ENCODE data around the gene LCE3C. TPM values are rescaled to one million over a fixed set of nuclear protein-coding genes. Genes with fewer than 3 reads are reported as not detected.
A peak's percentile ranks its signal among the peaks of the same experiment; 100 is the strongest.

The LCE3C gene
- polyA plus RNA-seq, 4 donors = not detected

- FAIRE-seq (no peak), DNase-seq (no peak)
- no peak overlapping the region for H3K4me3 ChIP-seq (ENCODE audit: low read depth in 1 of 3, low read length in 3 of 3)
- H3K9me3 ChIP-seq (ENCODE audit: control insufficient read depth in 2 of 2, insufficient read depth in 1 of 2, low read depth in 1 of 2, low read length in 1 of 2) = no peaks in the 10 kb centered on the region
- H3K27ac ChIP-seq (ENCODE audit: low read depth in 1 of 3, low read length in 2 of 3) = no peak overlapping the region
- no peaks in the 10 kb centered on the region for H3K27me3 ChIP-seq (ENCODE audit: control insufficient read depth in 3 of 3, insufficient read depth in 3 of 3, low read length in 3 of 3)
- 32 to 50% methylated on average over 1 of the region's 1 CpG; no CpG with 5 or more reads in 1 of the 3 donors for WGBS, 3 donors
- H3K4me1 ChIP-seq (ENCODE audit: control insufficient read depth in 3 of 3, insufficient read depth in 2 of 3, low read depth in 1 of 3, low read length in 2 of 3) = no peaks in the 10 kb centered on the region
- H3K36me3 ChIP-seq (ENCODE audit: control insufficient read depth in 3 of 3, insufficient read depth in 2 of 3, low read depth in 1 of 3, low read length in 3 of 3) = no peaks in the 10 kb centered on the region
Measured at GRCh38 chr1:152585586-152585985, 14.4 kb upstream of the LCE3C start.

GRCh38 chr1:152596986-152597385, 3.0 kb upstream of the LCE3C start:
- H3K36me3 ChIP-seq (ENCODE audit: control insufficient read depth in 3 of 3, insufficient read depth in 2 of 3, low read depth in 1 of 3, low read length in 3 of 3) = no peaks in the 10 kb centered on the region
- H3K4me3 ChIP-seq (ENCODE audit: low read depth in 1 of 3, low read length in 3 of 3) = no peak overlapping the region
- H3K9me3 ChIP-seq (ENCODE audit: control insufficient read depth in 2 of 2, insufficient read depth in 1 of 2, low read depth in 1 of 2, low read length in 1 of 2) = peaks cover 0 to 4% of the 10 kb centered on the region in 2 donors
- H3K4me1 ChIP-seq (ENCODE audit: control insufficient read depth in 3 of 3, insufficient read depth in 2 of 3, low read depth in 1 of 3, low read length in 2 of 3) = no peaks in the 10 kb centered on the region
- DNase-seq = no peak
- H3K27me3 ChIP-seq (ENCODE audit: control insufficient read depth in 3 of 3, insufficient read depth in 3 of 3, low read length in 3 of 3) = no peaks in the 10 kb centered on the region
- 87 to 89% methylated on average over 2 of the region's 2 CpGs; no CpG with 5 or more reads in 1 of the 3 donors for WGBS, 3 donors
- no peak for FAIRE-seq
- H3K27ac ChIP-seq (ENCODE audit: low read depth in 1 of 3, low read length in 2 of 3) = no peak overlapping the region

GRCh38 chr1:152613511-152613910, 13.5 kb downstream of the LCE3C start, which contains the start of gene LCE3B:
Gene LCE3B, plus strand, starts transcription at chr1:152613811. Its CDS starts 0 bp downstream, at chr1:152613811.
- no peak within 1 kb of the TSS for H3K27ac ChIP-seq (ENCODE audit: low read depth in 1 of 3, low read length in 2 of 3)
- DNase-seq = no peak
- peaks cover 0 to under 1% of the 10 kb centered on the region in 2 donors for H3K9me3 ChIP-seq (ENCODE audit: control insufficient read depth in 2 of 2, insufficient read depth in 1 of 2, low read depth in 1 of 2, low read length in 1 of 2)
- no peaks in the 10 kb centered on the region for H3K4me1 ChIP-seq (ENCODE audit: control insufficient read depth in 3 of 3, insufficient read depth in 2 of 3, low read depth in 1 of 3, low read length in 2 of 3)
- no peaks in the 10 kb centered on the region for H3K36me3 ChIP-seq (ENCODE audit: control insufficient read depth in 3 of 3, insufficient read depth in 2 of 3, low read depth in 1 of 3, low read length in 3 of 3)
- H3K4me3 ChIP-seq (ENCODE audit: low read depth in 1 of 3, low read length in 3 of 3) = no peak within 1 kb of the TSS
- FAIRE-seq = no peak
- 94 to 96% methylated on average over 1 of the region's 1 CpG; no CpG with 5 or more reads in 1 of the 3 donors for WGBS, 3 donors
- H3K27me3 ChIP-seq (ENCODE audit: control insufficient read depth in 3 of 3, insufficient read depth in 3 of 3, low read length in 3 of 3) = no peaks in the 10 kb centered on the region

- Histone ChIP-seq H3K27ac (ENCODE audit: low read depth in 1 of 3, low read length in 2 of 3) (no peak overlapping the region), H3K36me3 (ENCODE audit: control insufficient read depth in 3 of 3, insufficient read depth in 2 of 3, low read depth in 1 of 3, low read length in 3 of 3) (no peaks in the 10 kb centered on the region), H3K9me3 (ENCODE audit: control insufficient read depth in 2 of 2, insufficient read depth in 1 of 2, low read depth in 1 of 2, low read length in 1 of 2) (peaks cover 0 to 13% of the 10 kb centered on the region in 2 donors), H3K4me1 (ENCODE audit: control insufficient read depth in 3 of 3, insufficient read depth in 2 of 3, low read depth in 1 of 3, low read length in 2 of 3) (no peaks in the 10 kb centered on the region), H3K4me3 (ENCODE audit: low read depth in 1 of 3, low read length in 3 of 3) (no peak overlapping the region), H3K27me3 (ENCODE audit: control insufficient read depth in 3 of 3, insufficient read depth in 3 of 3, low read length in 3 of 3) (peaks cover 0 to 4% (median 0%) of the 10 kb centered on the region in 3 donors)
- no peak for FAIRE-seq
- DNase-seq = no peak
- WGBS, 3 donors = 44 to 78% (median 60%) methylated on average over 3 of the region's 3 CpGs
Measured at GRCh38 chr1:152621993-152622392, 22.0 kb downstream of the LCE3C start.

GRCh38 chr1:152622803-152623202, 22.8 kb downstream of the LCE3C start, which contains the start of gene LCE3A:
Gene LCE3A, minus strand, starts transcription at chr1:152623103. Its CDS starts 0 bp downstream, at chr1:152623103.
- no peaks in the 10 kb centered on the region for H3K36me3 ChIP-seq (ENCODE audit: control insufficient read depth in 3 of 3, insufficient read depth in 2 of 3, low read depth in 1 of 3, low read length in 3 of 3)
- FAIRE-seq = no peak
- no peak for DNase-seq
- H3K9me3 ChIP-seq (ENCODE audit: control insufficient read depth in 2 of 2, insufficient read depth in 1 of 2, low read depth in 1 of 2, low read length in 1 of 2) = peaks cover 0 to 13% of the 10 kb centered on the region in 2 donors
- 51 to 61% (median 54%) methylated on average over 10 of the region's 10 CpGs for WGBS, 3 donors
- H3K4me1 ChIP-seq (ENCODE audit: control insufficient read depth in 3 of 3, insufficient read depth in 2 of 3, low read depth in 1 of 3, low read length in 2 of 3) = no peaks in the 10 kb centered on the region
- no peak within 1 kb of the TSS for H3K4me3 ChIP-seq (ENCODE audit: low read depth in 1 of 3, low read length in 3 of 3)
- H3K27me3 ChIP-seq (ENCODE audit: control insufficient read depth in 3 of 3, insufficient read depth in 3 of 3, low read length in 3 of 3) = peaks cover 0 to 4% (median 0%) of the 10 kb centered on the region in 3 donors
- H3K27ac ChIP-seq (ENCODE audit: low read depth in 1 of 3, low read length in 2 of 3) = no peak within 1 kb of the TSS

GRCh38 chr1:152623203-152623844, 23.3 kb downstream of the LCE3C start:
- H3K9me3 ChIP-seq (ENCODE audit: control insufficient read depth in 2 of 2, insufficient read depth in 1 of 2, low read depth in 1 of 2, low read length in 1 of 2) = peaks cover 0 to 13% of the 10 kb centered on the region in 2 donors
- FAIRE-seq (no peak), DNase-seq (peak in 1 of 2 donors; percentile 6)
- WGBS, 3 donors = 21 to 30% (median 25%) methylated on average over 28 to 29 of the region's 29 CpGs
- no peak overlapping the region for H3K27ac ChIP-seq (ENCODE audit: low read depth in 1 of 3, low read length in 2 of 3)
- no peaks in the 10 kb centered on the region for H3K4me1 ChIP-seq (ENCODE audit: control insufficient read depth in 3 of 3, insufficient read depth in 2 of 3, low read depth in 1 of 3, low read length in 2 of 3)
- peaks cover 0 to 4% (median 0%) of the 10 kb centered on the region in 3 donors for H3K27me3 ChIP-seq (ENCODE audit: control insufficient read depth in 3 of 3, insufficient read depth in 3 of 3, low read length in 3 of 3)
- H3K4me3 ChIP-seq (ENCODE audit: low read depth in 1 of 3, low read length in 3 of 3) = no peak overlapping the region
- no peaks in the 10 kb centered on the region for H3K36me3 ChIP-seq (ENCODE audit: control insufficient read depth in 3 of 3, insufficient read depth in 2 of 3, low read depth in 1 of 3, low read length in 3 of 3)

- H3K27ac ChIP-seq (ENCODE audit: low read depth in 1 of 3, low read length in 2 of 3) = no peak overlapping the region
- no peaks in the 10 kb centered on the region for H3K4me1 ChIP-seq (ENCODE audit: control insufficient read depth in 3 of 3, insufficient read depth in 2 of 3, low read depth in 1 of 3, low read length in 2 of 3)
- H3K4me3 ChIP-seq (ENCODE audit: low read depth in 1 of 3, low read length in 3 of 3) = no peak overlapping the region
- H3K36me3 ChIP-seq (ENCODE audit: control insufficient read depth in 3 of 3, insufficient read depth in 2 of 3, low read depth in 1 of 3, low read length in 3 of 3) = no peaks in the 10 kb centered on the region
- H3K27me3 ChIP-seq (ENCODE audit: control insufficient read depth in 3 of 3, insufficient read depth in 3 of 3, low read length in 3 of 3) = peaks cover 0 to 4% (median 0%) of the 10 kb centered on the region in 3 donors
- FAIRE-seq (no peak), DNase-seq (no peak)
- WGBS, 3 donors = 69 to 84% (median 76%) methylated on average over 1 of the region's 1 CpG
- peaks cover 0 to 8% of the 10 kb centered on the region in 2 donors for H3K9me3 ChIP-seq (ENCODE audit: control insufficient read depth in 2 of 2, insufficient read depth in 1 of 2, low read depth in 1 of 2, low read length in 1 of 2)
Measured at GRCh38 chr1:152626744-152627143, 26.7 kb downstream of the LCE3C start.

- Histone ChIP-seq H3K4me1 (ENCODE audit: control insufficient read depth in 3 of 3, insufficient read depth in 2 of 3, low read depth in 1 of 3, low read length in 2 of 3) (no peaks in the 10 kb centered on the region), H3K36me3 (ENCODE audit: control insufficient read depth in 3 of 3, insufficient read depth in 2 of 3, low read depth in 1 of 3, low read length in 3 of 3) (no peaks in the 10 kb centered on the region), H3K27me3 (ENCODE audit: control insufficient read depth in 3 of 3, insufficient read depth in 3 of 3, low read length in 3 of 3) (peaks cover 0 to 2% (median 0%) of the 10 kb centered on the region in 3 donors), H3K9me3 (ENCODE audit: control insufficient read depth in 2 of 2, insufficient read depth in 1 of 2, low read depth in 1 of 2, low read length in 1 of 2) (peaks cover 0 to 8% of the 10 kb centered on the region in 2 donors), H3K4me3 (ENCODE audit: low read depth in 1 of 3, low read length in 3 of 3) (no peak overlapping the region), H3K27ac (ENCODE audit: low read depth in 1 of 3, low read length in 2 of 3) (no peak overlapping the region)
- 90 to 91% (median 90%) methylated on average over 3 of the region's 3 CpGs for WGBS, 3 donors
- DNase-seq (no peak), FAIRE-seq (no peak)
Measured at GRCh38 chr1:152630596-152630995, 30.6 kb downstream of the LCE3C start.

All from small intestine (tissue), 7 donors.